GM12872 (cell line): ENCODE measurements around the gene HOATZ.

ENCODE experiments used
- CTCF ChIP-seq: IDR thresholded peaks from 3 replicates; pipeline ENCODE4 v1.5.1; 2011; ENCODE audit warnings: low read depth, mild to moderate bottlenecking, low read length, moderate library complexity; ENCODE audit not compliant: insufficient read depth

Gene HOATZ

GRCh38 chr11:111522426-111522825 lies 7.8 kb downstream of the HOATZ start:
- TF ChIP-seq CTCF, result no peak

GRCh38 chr11:111523343-111523742 lies 8.8 kb downstream of the HOATZ start:
- TF ChIP-seq CTCF, result no peak

GRCh38 chr11:111524056-111524455 lies 9.5 kb downstream of the HOATZ start:
- no peak for TF ChIP-seq CTCF

- no peak for TF ChIP-seq CTCF
Observed at GRCh38 chr11:111525456-111525855, 10.9 kb downstream of the HOATZ start.

GRCh38 chr11:111526501-111526900 lies 11.9 kb downstream of the HOATZ start:
- no peak for TF ChIP-seq CTCF

- no peak for TF ChIP-seq CTCF
Observed at GRCh38 chr11:111527279-111527678, 12.7 kb downstream of the HOATZ start.

GRCh38 chr11:111528557-111528956 lies 14.0 kb downstream of the HOATZ start:
- no peak for TF ChIP-seq CTCF

GRCh38 chr11:111530091-111530490 lies 15.5 kb downstream of the HOATZ start:
- no peak for TF ChIP-seq CTCF
